SW480 (cell line): ENCODE measurements around the gene C14orf39.

Source experiments
- DNase-seq: peaks from one replicate; pipeline ENCODE4 v3.0.0-alpha.2; 2016; ENCODE audit warnings: low spot score

The C14orf39 gene

GRCh38 chr14:60485598-60486251 is at the start of gene C14orf39:
Gene C14orf39, minus strand, starts transcription at chr14:60486063. Its CDS starts 985 bp downstream, at chr14:60485078.
- no peak for DNase-seq

- no peak for DNase-seq
Observed at GRCh38 chr14:60532442-60532841, 46.6 kb upstream of the C14orf39 start.

- no peak for DNase-seq
Observed at GRCh38 chr14:60515511-60516289, 29.8 kb upstream of the C14orf39 start.

- DNase-seq: no peak
Observed at GRCh38 chr14:60514741-60515491, 29.1 kb upstream of the C14orf39 start.

- no peak for DNase-seq
Observed at GRCh38 chr14:60514378-60514740, 28.5 kb upstream of the C14orf39 start.

- no peak for DNase-seq
Observed at GRCh38 chr14:60512973-60513571, 27.2 kb upstream of the C14orf39 start.

GRCh38 chr14:60512126-60512525 is 26.3 kb upstream of the C14orf39 start:
- DNase-seq: no peak

GRCh38 chr14:60510951-60511599 is 25.2 kb upstream of the C14orf39 start:
- DNase-seq: no peak

GRCh38 chr14:60510254-60510950 is 24.5 kb upstream of the C14orf39 start:
- DNase-seq: no peak

- DNase-seq: no peak
Observed at GRCh38 chr14:60509438-60510253, 23.8 kb upstream of the C14orf39 start.

GRCh38 chr14:60508707-60509437 is 23.0 kb upstream of the C14orf39 start, which contains the start of gene SIX6:
Gene SIX6, plus strand, starts transcription at chr14:60509146. Its CDS starts 253 bp downstream, at chr14:60509399.
- DNase-seq: no peak

- DNase-seq: no peak
Observed at GRCh38 chr14:60508363-60508706, 22.5 kb upstream of the C14orf39 start.

GRCh38 chr14:60506985-60507829 is 21.3 kb upstream of the C14orf39 start:
- no peak for DNase-seq

- DNase-seq: no peak
Observed at GRCh38 chr14:60506462-60506984, 20.7 kb upstream of the C14orf39 start.

GRCh38 chr14:60506010-60506409 is 20.1 kb upstream of the C14orf39 start:
- no peak for DNase-seq

- no peak for DNase-seq
Observed at GRCh38 chr14:60505448-60505847, 19.6 kb upstream of the C14orf39 start.

- no peak for DNase-seq
Observed at GRCh38 chr14:60502541-60502940, 16.7 kb upstream of the C14orf39 start.

- DNase-seq: no peak
Observed at GRCh38 chr14:60495946-60496345, 10.1 kb upstream of the C14orf39 start.

GRCh38 chr14:60490270-60490669 is 4.4 kb upstream of the C14orf39 start:
- DNase-seq: no peak
